Astrocyte (in vitro differentiated cells and primary cell): ENCODE results near the gene PIP4K2A.

Experiments
- CTCF ChIP-seq: IDR thresholded peaks from 2 replicates; pipeline ENCODE4 v1.5.1; 2011; ENCODE audit warnings: low read depth, mild to moderate bottlenecking, inconsistent platforms, low read length, moderate library complexity; ENCODE audit not compliant: insufficient read depth
- EZH2 ChIP-seq: IDR thresholded peaks from 2 replicates; pipeline ENCODE4 v1.6.1; 2012; ENCODE audit warnings: mild to moderate bottlenecking, low read length, inconsistent platforms; ENCODE audit not compliant: insufficient read depth

GRCh38 chr10:22716943-22717342 is 2.6 kb upstream of the PIP4K2A start:
- TF ChIP-seq CTCF (no peak), EZH2 (no peak)
